NK-92 (cell line): ENCODE data around the gene GASK1A.
"Not testable (repeated sequence)": the region's sequence is repeated elsewhere in the genome, so short reads cannot be mapped to it uniquely, and the experiment has no call there.

Experiments
- DNase-seq: peaks from one replicate; lab custom pipeline; 2025; ENCODE audit not compliant: unreplicated experiment; lab: John Stamatoyannopoulos, UW

GASK1A gene

GRCh38 chr3:43030162-43030935 lies 51.2 kb downstream of the GASK1A start:
- DNase-seq: no peak

DNA sequence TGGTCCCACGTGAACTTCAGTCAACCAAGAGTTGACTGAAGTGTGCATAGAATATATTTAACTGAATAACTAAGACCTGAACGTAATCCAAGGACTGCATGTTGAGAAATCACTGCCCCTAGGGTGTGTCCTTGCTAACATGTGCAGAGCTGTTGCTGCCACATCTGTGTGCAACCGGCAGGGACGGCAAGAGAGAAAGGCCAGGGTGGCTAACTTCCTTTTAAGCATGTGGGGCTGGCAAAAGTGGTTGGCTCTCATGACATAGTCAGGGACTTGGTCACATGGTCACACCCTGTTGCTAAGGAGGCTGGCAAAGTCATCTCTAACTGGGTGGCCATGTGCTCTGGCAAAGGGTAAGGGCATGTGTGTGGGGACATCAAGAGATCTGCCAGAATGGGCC lies 52.4 kb downstream of the GASK1A start:
- no peak for DNase-seq

DNA sequence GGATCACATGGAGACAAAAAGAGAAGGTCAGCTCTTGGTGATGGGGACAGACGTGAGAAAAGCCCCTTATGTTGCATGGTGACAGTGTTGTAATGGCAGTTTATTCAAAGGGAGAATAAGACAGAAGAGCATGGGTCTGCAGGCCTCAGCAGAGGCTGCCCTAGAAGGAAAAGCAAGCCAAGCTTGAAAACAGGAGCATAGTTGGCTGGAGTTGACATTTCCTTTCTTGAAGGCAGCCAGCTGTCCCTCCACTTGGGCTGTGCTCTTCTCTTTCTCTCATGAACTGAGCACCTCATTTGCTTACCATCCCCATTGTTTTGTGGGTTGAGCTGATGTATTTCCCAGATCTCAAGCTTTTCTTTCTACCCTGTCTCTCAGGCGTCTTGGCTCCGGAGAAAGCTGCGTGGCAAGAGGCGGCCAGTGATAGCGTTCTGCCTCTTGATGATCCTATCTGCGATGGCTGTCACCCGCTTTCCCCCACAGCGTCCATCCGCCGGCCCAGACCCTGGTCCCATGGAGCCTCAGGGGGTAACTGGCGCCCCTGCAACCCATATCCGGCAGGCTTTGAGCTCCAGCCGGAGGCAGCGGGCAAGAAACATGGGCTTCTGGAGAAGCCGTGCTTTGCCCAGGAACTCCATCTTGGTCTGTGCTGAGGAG lies 52.9 kb downstream of the GASK1A start:
- DNase-seq: no peak

- no peak for DNase-seq
Measured at GRCh38 chr3:43032646-43033628, 53.8 kb downstream of the GASK1A start.

DNA sequence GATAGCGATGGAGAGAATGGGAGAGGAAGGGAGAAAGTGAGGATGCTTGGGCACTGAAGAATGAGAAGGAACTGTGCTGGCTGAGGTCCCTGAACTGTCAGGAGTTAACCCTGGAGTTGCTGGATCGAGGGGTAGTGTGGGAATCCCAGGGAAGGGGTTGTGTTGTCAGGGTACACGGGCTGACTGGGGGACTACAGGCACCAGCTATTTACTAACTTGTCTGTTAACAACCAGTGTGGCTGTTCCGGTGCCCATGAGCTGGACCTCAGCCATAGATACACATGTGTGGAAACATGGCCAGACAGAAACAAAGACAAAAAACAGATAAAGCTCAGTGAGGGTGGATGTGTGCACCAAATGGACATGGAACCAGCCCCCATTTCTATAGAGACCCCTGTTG lies 55.1 kb downstream of the GASK1A start:
- DNase-seq: no peak

DNA sequence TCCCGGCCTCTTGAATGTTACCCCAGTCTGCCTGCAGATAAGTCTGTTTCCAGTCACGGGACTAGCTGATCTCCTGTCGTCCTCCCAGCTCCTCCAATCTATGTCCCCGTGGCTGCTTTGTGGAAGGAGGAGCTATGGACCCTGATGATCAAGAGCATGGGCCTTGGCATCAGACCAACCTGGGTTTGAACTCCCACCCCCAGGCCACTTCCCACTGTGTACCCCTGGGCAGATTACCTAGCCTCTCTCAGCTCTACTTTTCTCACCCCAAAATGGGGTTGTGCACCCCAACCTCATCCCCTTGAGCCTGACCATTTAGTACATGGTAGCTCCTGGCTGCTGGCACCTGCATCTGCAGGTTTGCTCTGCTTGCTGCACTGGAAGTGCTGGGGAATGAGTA lies 55.8 kb downstream of the GASK1A start:
- DNase-seq: no peak

DNA sequence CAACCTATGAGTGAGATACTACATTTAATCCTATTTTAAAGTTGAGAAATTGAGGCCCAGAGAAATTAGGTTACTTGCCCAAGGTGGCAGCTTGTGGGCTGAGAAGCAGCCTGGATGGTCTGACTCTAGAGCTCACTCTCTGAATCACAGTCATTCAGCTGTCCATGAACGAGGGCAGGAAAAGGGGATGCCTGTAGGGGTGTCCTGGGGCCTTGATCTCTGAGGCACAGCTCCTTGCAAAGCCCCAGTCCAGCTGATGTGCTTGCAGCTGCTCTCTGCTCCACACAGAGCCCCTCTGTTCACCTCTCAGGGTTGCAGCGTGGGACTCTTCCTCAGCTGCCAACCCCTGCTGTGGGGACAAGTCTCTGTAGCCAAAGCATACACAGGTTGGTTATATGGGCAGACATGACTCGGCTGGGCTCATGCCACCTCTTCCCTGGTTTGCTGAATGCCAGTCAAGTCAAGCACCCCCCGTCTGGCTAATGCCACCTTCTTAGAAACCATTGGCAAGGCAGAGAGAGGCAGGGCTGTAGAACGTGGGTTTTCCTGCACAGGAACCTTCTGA lies 56.8 kb downstream of the GASK1A start:
- no peak for DNase-seq

- DNase-seq: no peak
Measured at GRCh38 chr3:43036621-43037423, 57.7 kb downstream of the GASK1A start.

DNA sequence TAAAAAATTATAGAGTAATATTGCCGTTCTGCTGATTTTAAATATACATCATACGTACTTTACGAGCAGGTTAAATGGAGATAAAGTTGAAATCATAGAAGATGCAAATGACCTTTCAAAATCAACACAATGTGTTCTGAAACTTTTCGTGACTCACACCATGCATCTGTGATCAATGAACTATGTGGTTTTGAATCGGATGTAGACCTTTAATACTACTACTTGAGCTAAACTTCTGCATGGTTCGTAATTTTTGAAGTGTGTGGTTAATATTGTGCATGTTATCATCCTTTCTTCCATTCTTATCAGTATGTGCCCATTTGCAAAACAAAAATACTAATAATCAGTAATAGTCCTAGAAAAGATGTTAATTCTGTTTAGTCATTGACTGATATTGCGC lies 58.9 kb downstream of the GASK1A start:
- no peak for DNase-seq

DNA sequence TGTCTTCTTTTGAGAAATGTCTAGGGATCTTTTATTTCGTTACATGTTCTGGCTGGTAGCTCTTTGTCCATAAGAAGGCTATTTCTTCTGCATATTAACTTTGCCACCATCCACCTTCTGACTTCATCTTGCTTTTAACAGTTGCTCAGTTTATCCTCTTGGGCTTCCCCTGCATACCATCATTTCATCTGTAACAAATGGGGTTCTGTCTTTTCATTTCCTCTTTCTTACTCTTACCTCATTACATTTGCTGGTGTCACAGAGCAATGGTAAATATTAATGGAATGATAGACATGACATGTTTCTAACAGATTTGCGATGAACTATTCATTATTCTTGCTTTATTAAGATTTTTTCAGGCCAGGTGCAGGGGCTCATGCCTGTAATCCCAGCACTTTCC lies 62.4 kb downstream of the GASK1A start:
- no peak for DNase-seq

- DNase-seq: no peak
Measured at GRCh38 chr3:43043071-43043766, 64.1 kb downstream of the GASK1A start.

DNA sequence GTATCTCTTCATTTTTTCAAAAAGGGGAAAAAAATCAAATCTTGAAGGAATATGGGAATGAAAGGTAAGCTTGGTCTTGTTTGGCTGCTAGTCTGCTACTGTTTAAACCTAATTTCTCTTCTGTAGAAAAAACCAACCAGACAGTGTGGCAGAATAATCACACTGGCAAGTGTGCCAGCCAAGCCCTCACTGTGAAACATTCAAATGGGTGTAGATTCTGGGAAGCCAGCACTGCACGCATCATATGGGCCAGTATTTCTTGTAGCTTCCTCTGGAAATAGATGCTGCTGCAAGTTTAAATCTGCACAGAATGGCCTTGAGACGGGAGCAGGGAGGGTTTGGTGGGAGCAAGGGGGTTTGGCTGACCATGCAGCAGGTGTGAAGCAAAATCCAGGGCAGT lies 64.7 kb downstream of the GASK1A start:
- no peak for DNase-seq

DNA sequence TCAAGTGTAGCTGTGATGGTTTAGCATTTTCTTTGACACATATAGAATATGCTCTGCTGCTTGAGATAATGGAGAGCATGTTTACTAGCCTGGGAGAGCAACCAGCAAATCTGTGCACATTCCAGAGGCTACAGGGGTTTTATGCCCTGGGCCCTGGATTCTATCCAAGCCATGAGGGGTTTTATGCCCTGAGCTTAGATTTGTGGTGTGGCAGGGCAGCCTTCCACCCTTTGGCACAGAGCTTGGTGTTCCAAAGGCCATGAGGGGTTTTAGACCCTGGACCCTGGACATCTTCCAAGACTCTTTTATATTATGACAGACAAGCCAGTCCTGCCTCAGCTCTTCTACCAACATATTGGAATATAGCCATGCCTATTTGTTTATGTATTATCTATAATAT lies 66.0 kb downstream of the GASK1A start:
- not testable (repeated sequence) for DNase-seq

- DNase-seq: no peak
Measured at GRCh38 chr3:43046583-43046982, 67.5 kb downstream of the GASK1A start.

GRCh38 chr3:43048470-43048869 lies 69.4 kb downstream of the GASK1A start:
- no peak for DNase-seq

DNA sequence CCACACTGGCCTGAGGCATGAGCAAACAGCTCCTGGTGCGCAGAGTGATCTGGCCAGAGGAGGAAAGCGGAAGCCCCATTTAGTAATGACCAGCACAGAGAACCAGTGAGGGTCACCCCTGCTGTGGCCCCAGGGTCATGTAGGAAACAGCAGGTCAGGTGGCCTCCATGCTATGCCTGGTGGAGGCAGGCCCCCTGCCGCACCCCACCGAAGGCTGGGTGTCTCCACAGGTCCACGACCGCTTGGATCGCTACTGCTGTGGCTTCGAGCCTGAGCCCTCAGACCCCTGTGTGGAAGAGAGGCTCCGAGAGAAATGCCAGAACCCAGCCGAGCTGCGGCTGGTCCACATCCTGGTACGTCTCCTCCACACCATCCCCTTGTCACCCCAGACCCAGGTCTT lies 74.2 kb downstream of the GASK1A start:
- no peak for DNase-seq

- DNase-seq: no peak
Measured at GRCh38 chr3:43054754-43055153, 75.6 kb downstream of the GASK1A start.

DNA sequence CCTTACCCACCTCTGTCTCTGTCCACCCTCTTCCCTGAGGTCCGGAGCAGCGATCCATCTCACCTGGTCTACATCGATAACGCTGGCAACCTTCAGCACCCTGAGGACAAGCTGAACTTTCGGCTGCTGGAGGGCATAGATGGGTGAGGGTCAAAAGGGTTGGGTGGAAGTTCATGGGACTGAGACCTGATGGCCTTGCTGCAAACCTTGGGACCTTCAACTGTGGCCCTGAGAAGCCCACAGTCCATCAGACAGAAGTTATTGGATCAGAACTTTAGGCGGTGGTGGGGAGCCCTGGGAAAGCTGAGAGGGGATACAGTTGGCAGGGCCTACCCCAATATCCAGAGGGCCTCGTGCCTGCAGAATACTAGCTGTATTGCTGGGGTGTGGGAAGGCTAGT lies 76.3 kb downstream of the GASK1A start:
- no peak for DNase-seq

DNA sequence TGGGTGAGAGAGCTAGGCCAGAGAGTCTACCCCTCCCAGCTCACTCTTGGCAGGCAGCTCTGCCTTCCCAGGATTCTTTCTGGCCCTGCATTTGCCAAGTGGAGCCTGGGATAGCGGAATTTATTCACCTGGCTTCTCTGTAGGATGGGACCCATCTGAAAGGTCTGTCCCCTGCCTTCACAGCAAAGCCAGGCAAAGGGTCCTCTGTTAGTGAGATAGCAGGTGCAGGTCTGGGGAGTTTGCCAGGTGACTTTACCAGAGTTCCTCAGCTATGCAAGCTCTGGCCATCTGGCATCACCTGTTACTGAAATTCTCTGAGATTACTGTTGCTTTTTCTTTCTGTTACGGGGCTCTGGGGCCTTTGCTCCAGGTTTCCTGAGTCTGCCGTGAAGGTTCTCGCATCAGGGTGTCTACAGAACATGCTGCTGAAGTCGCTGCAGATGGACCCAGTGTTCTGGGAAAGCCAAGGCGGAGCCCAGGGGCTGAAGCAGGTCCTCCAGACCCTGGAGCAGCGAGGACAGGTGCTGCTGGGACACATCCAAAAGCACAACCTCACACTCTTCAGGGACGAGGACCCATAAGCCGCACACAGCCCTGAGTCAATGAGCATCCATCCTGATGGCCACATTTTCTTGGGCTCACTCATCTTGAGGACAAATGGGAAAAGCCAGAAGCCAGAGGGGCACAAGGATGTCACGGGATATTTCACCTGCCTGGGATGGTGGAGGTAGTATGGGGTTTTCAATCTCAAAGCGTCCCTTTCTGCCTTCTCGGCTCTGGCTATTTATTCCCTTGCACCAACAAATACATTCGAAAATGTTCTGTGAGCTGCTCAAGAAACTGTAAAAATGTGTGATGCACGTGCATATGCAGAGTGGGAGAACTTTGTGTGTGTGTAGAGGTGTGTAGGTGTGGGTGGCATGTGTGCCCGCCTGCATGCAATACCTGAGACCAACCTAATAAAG lies 77.0 kb downstream of the GASK1A start:
- no peak for DNase-seq
